Neural cell (in vitro differentiated cells): ENCODE results near the gene ARSI. TPM values are rescaled to one million over a fixed set of nuclear protein-coding genes. Genes with fewer than 3 reads are reported as not detected.

Experiments
- H2AFZ ChIP-seq: fragments of 200-600, 300-800 bp; sonication (generic), shearing (Covaris generic); 2 replicates; pipeline ENCODE4 v1.6.0; 2014; ENCODE audit warnings: low read depth, mild to moderate bottlenecking, antibody characterized with exemption, low read length, moderate library complexity
- H3F3A ChIP-seq: fragments of 200-600 bp; shearing (Covaris generic); 2 replicates; pipeline ENCODE4 v1.6.1; 2016; ENCODE audit warnings: mild to moderate bottlenecking, moderate library complexity, mixed read lengths, antibody characterized with exemption, low read length; ENCODE audit not compliant: insufficient read depth, poor library complexity, severe bottlenecking
- H3K27ac ChIP-seq: fragments of 200-600, 300-800 bp; sonication (generic), shearing (Covaris generic); 2 replicates; pipeline ENCODE4 v1.5.1; 2014; ENCODE audit warnings: mild to moderate bottlenecking, low read length, moderate library complexity
- H3K27me3 ChIP-seq: fragments of 300-800, 200-600 bp; sonication (generic), shearing (Covaris generic); 2 replicates; pipeline ENCODE4 v1.6.0; 2014; ENCODE audit warnings: mild to moderate bottlenecking, low read depth, low read length, moderate library complexity; ENCODE audit not compliant: insufficient read depth
- H3K36me3 ChIP-seq: fragments of 300-800, 200-600 bp; sonication (generic), shearing (Covaris generic); 2 replicates; pipeline ENCODE4 v1.5.1; 2014; ENCODE audit warnings: mild to moderate bottlenecking, antibody characterized with exemption, low read length, moderate library complexity; ENCODE audit not compliant: insufficient read depth
- H3K4me2 ChIP-seq: fragments of 300-800, 200-600 bp; sonication (generic), shearing (Covaris generic); 2 replicates; pipeline ENCODE4 v1.6.0; 2014; ENCODE audit warnings: mild to moderate bottlenecking, low read length
- H3K4me3 ChIP-seq: fragments of 300-800, 200-600 bp; sonication (generic), shearing (Covaris generic); 2 replicates; pipeline ENCODE4 v1.5.1; 2014; ENCODE audit warnings: mild to moderate bottlenecking, low read length, moderate library complexity
- H3K79me2 ChIP-seq: fragments of 200-600 bp; shearing (Covaris generic); replicated peaks from 2 replicates; pipeline ENCODE4 v1.6.0; 2014; ENCODE audit warnings: mild to moderate bottlenecking, low read length, moderate library complexity; ENCODE audit not compliant: insufficient read depth
- H3K9ac ChIP-seq: fragments of 300-800, 200-600 bp; sonication (generic), shearing (Covaris generic); 2 replicates; pipeline ENCODE4 v1.6.1; 2016; ENCODE audit warnings: mild to moderate bottlenecking, low read length, mixed read lengths
- H3K9me2 ChIP-seq: fragments of 200-600 bp; shearing (Covaris generic); 2 replicates; pipeline ENCODE4 v1.6.1; 2016; ENCODE audit warnings: mild to moderate bottlenecking, low read length, mixed read lengths; ENCODE audit not compliant: insufficient read depth
- H3K9me3 ChIP-seq: fragments of 200-600, 300-800 bp; sonication (generic), shearing (Covaris generic); 2 replicates; pipeline ENCODE4 v1.6.1; 2016; ENCODE audit warnings: mild to moderate bottlenecking, mixed run types, low read length, moderate library complexity, mixed read lengths
- H4K20me1 ChIP-seq: fragments of 200-600 bp; shearing (Covaris generic); 2 replicates; pipeline ENCODE4 v1.6.1; 2016; ENCODE audit warnings: mild to moderate bottlenecking, mixed run types; ENCODE audit not compliant: insufficient read depth
- EP300 ChIP-seq: fragments of 450-650 bp; conservative IDR thresholded peaks from 2 replicates; pipeline ENCODE4 v1.6.1; 2014; ENCODE audit warnings: antibody characterized with exemption, mild to moderate bottlenecking, moderate library complexity; ENCODE audit not compliant: poor library complexity, severe bottlenecking
- EZH2 ChIP-seq: fragments of 200-600, 300-800 bp; shearing (Covaris generic), sonication (generic); IDR thresholded peaks from 2 replicates; pipeline ENCODE4 v1.6.1; 2014; ENCODE audit warnings: antibody characterized with exemption, low read length, borderline replicate concordance, mild to moderate bottlenecking; ENCODE audit not compliant: insufficient read depth, poor library complexity, severe bottlenecking
- MXI1 ChIP-seq: fragments of 450-650 bp; conservative IDR thresholded peaks from 2 replicates; pipeline ENCODE4 v1.6.1; 2014; ENCODE audit warnings: antibody characterized with exemption, mild to moderate bottlenecking; ENCODE audit not compliant: poor library complexity, severe bottlenecking
- POLR2AphosphoS5 ChIP-seq: IDR thresholded peaks from 2 replicates; pipeline ENCODE4 v1.6.1; 2012
- RAD21 ChIP-seq: fragments of 450-650 bp; conservative IDR thresholded peaks from 2 replicates; pipeline ENCODE4 v1.6.1; 2014; ENCODE audit warnings: antibody characterized with exemption, mild to moderate bottlenecking, moderate library complexity
- REST ChIP-seq: IDR thresholded peaks from 2 replicates; pipeline ENCODE4 v1.6.1; 2012; ENCODE audit warnings: borderline replicate concordance
- SMC3 ChIP-seq: fragments of 450-650 bp; conservative IDR thresholded peaks from 2 replicates; pipeline ENCODE4 v1.6.1; 2014; ENCODE audit warnings: antibody characterized with exemption, mild to moderate bottlenecking, moderate library complexity; ENCODE audit not compliant: poor library complexity
- TAF1 ChIP-seq: IDR thresholded peaks from 2 replicates; pipeline ENCODE4 v1.6.1; 2012; ENCODE audit warnings: low read depth
- polyA plus RNA-seq: library from polyadenylated mRNA; depleted of rRNA; stranded (reverse); fragments of >200 nt; gene quantifications from 2 replicates; pipeline ENCODE4 v1.2.3, GENCODE V29; 2014
- TF ChIP-seq, protein P1 (sequence below): fragments of 450-650 bp; IDR thresholded peaks from 2 replicates; pipeline ENCODE4 v1.5.1; 2014; ENCODE audit warnings: antibody characterized with exemption, mild to moderate bottlenecking, moderate library complexity; ENCODE audit not compliant: poor library complexity, severe bottlenecking

Gene ARSI
- polyA plus RNA-seq, 1 donor from 2014 or later, result not detected

DNA sequence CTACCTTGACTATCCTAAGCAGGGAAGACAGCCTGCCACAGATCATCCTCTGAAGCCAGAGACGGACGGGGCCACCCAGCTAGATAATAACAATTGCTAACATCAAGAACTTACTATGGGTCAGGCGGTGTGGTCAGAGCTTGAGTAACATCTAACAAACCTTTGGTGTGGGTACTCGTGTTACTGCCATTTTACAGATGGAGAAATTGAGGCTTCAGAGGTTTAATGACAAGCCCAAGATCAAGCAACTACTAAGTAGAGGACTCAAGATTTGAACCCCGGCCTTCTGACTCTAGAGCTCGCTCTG, 16.7 kb upstream of the ARSI start:
- Histone ChIP-seq H3K27me3 (no peaks in the 10 kb centered on the region), H3K9me2 (no peaks in the 10 kb centered on the region), H3K9me3 (no peaks in the 10 kb centered on the region), H3K36me3 (no peaks in the 10 kb centered on the region), H2AFZ (no peak overlapping the region), H3K4me3 (no peak overlapping the region), H4K20me1 (no peaks in the 10 kb centered on the region), H3F3A (no peaks in the 10 kb centered on the region), H3K79me2 (no peaks in the 10 kb centered on the region), H3K27ac (no peak overlapping the region), H3K4me2 (no peak overlapping the region), H3K9ac (no peak overlapping the region)
- no peak for TF ChIP-seq REST
- TF ChIP-seq RAD21, result no peak
- no peak for TF ChIP-seq MXI1
- no peak for TF ChIP-seq EZH2
- TF ChIP-seq TAF1, result no peak
- no peak for TF ChIP-seq POLR2AphosphoS5
- TF ChIP-seq EP300, result no peak
- no peak for TF ChIP-seq SMC3
- TF ChIP-seq, protein P1, sequence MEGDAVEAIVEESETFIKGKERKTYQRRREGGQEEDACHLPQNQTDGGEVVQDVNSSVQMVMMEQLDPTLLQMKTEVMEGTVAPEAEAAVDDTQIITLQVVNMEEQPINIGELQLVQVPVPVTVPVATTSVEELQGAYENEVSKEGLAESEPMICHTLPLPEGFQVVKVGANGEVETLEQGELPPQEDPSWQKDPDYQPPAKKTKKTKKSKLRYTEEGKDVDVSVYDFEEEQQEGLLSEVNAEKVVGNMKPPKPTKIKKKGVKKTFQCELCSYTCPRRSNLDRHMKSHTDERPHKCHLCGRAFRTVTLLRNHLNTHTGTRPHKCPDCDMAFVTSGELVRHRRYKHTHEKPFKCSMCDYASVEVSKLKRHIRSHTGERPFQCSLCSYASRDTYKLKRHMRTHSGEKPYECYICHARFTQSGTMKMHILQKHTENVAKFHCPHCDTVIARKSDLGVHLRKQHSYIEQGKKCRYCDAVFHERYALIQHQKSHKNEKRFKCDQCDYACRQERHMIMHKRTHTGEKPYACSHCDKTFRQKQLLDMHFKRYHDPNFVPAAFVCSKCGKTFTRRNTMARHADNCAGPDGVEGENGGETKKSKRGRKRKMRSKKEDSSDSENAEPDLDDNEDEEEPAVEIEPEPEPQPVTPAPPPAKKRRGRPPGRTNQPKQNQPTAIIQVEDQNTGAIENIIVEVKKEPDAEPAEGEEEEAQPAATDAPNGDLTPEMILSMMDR, result no peak

DNA sequence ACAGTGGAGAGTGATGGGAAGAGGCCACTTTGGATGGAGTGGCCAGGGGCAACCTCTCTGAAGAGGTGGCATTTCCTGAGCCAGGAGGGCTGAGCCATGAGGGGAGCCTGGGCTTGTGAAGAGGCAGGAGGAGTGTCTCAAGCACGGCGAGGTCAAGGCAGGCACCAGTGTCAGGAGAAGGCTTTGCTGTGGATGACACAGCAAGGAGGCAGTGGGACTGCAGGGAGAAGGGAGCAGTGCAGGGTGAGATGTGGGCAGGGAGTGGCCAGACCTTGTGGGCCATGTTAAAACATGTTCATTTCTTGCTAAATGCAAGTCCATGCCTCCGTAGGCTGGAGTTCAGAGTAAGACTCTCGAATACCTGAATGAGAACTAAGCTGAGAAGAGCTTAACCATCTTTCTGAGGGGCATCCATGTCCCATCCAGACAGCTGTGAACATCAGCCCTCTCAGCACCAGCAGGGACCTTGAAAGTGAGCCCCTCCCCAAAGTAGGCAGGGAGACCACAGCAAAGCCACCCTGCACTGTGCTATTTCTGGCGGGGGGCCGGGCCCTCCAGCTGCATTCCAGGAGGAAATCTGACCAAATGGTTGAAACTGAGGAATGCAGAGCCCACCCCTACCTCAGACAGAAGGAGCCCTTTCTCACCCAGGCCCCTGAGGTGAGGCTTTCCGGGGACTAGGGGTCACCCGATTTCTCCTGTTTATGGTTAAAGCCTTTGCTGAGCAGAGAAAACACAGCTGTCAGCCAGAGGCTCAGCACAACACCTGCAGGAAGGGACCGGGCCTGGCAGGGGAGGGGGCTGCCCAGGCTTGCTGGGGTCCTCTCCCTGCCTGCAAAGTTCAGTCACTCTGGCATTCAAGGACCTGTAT, 16.1 kb upstream of the ARSI start:
- Histone ChIP-seq H3K9me2 (no peaks in the 10 kb centered on the region), H3K4me2 (no peak overlapping the region), H3K36me3 (no peaks in the 10 kb centered on the region), H2AFZ (no peak overlapping the region), H3K9me3 (no peaks in the 10 kb centered on the region), H4K20me1 (no peaks in the 10 kb centered on the region), H3F3A (no peaks in the 10 kb centered on the region), H3K27ac (no peak overlapping the region), H3K79me2 (no peaks in the 10 kb centered on the region), H3K4me3 (no peak overlapping the region), H3K9ac (no peak overlapping the region), H3K27me3 (no peaks in the 10 kb centered on the region)
- TF ChIP-seq TAF1, result no peak
- TF ChIP-seq EZH2, result no peak
- no peak for TF ChIP-seq REST
- TF ChIP-seq RAD21, result no peak
- TF ChIP-seq MXI1, result no peak
- no peak for TF ChIP-seq SMC3
- TF ChIP-seq, protein P1, result no peak
